ENCODE data around the gene FAM135A. TPM values are rescaled to one million over a fixed set of nuclear protein-coding genes. Genes with fewer than 3 reads are reported as not detected.

FAM135A gene
- total and polyA plus RNA-seq, 2 of the 13 experiments (the other 11 are each of a cell fraction or from before 2014, with no cell fraction given): 26.9 to 31.5 TPM

- peak; percentile 91 for TF ChIP-seq ZNF318 (CRISPR knock-in tag; IDR thresholded peaks at IDR 0.05)
- peak; percentile 92 for TF ChIP-seq DMAP1 (CRISPR knock-in tag; IDR thresholded peaks at IDR 0.05)
- no peak for TF ChIP-seq TEAD3 (CRISPR knock-in tag; optimal IDR thresholded peaks at IDR 0.05; ENCODE audit: borderline replicate concordance)
- TF ChIP-seq IRF9 (CRISPR knock-in tag; IDR thresholded peaks at IDR 0.05; ENCODE audit: borderline replicate concordance): peak; percentile 89; the same call in 1 of the 2 replicates
- no peak for TF ChIP-seq ZFP82 (CRISPR knock-in tag; IDR thresholded peaks at IDR 0.05; ENCODE audit: borderline replicate concordance)
- peak; percentile 46; the same call in 1 of the 2 replicates for TF ChIP-seq ZNF839 (CRISPR knock-in tag; IDR thresholded peaks at IDR 0.05; ENCODE audit: borderline replicate concordance)
- TF ChIP-seq ZNF17 (CRISPR knock-in tag; IDR thresholded peaks at IDR 0.05): no peak; the same call in 1 of the 2 replicates
- peak; percentile 77; the same call in 1 of the 2 replicates for TF ChIP-seq ZNF224 (CRISPR knock-in tag; IDR thresholded peaks at IDR 0.05)
- no peak for TF ChIP-seq NFATC3 (CRISPR knock-in tag; IDR thresholded peaks at IDR 0.05)
- TF ChIP-seq TAF15 (IDR thresholded peaks at IDR 0.05; ENCODE audit: low read depth, low read length, poor library complexity, severe bottlenecking): peak; percentile 29
- TF ChIP-seq MAFF (IDR thresholded peaks at IDR 0.05; ENCODE audit: low read depth, low read length): no peak
- no peak for TF ChIP-seq ZBTB1 (CRISPR knock-in tag; IDR thresholded peaks at IDR 0.05; ENCODE audit: borderline replicate concordance)
- TF ChIP-seq ZNF263 (CRISPR knock-in tag; IDR thresholded peaks at IDR 0.05): peak; percentile 63; the same call in 1 of the 2 replicates
- TF ChIP-seq ZNF75D (CRISPR knock-in tag; IDR thresholded peaks at IDR 0.05; ENCODE audit: borderline replicate concordance): no peak
- TF ChIP-seq SRF (IDR thresholded peaks at IDR 0.05; ENCODE audit: low read depth, low read length): no peak
- peak; percentile 82 for TF ChIP-seq SMAD3 (CRISPR knock-in tag; IDR thresholded peaks at IDR 0.05)
- 0 out of 2 replicates have a peak, but pooled peaks have one; percentile 32 for TF ChIP-seq HOMEZ (CRISPR knock-in tag; IDR thresholded peaks at IDR 0.05; ENCODE audit: low read depth)
- TF ChIP-seq RBM39 (IDR thresholded peaks at IDR 0.05; ENCODE audit: low read depth, low read length, poor library complexity, severe bottlenecking): peak; percentile 46
- TF ChIP-seq ZFP41 (CRISPR knock-in tag; IDR thresholded peaks at IDR 0.05; ENCODE audit: borderline replicate concordance): peak; percentile 90
Measured at GRCh38 chr6:70566751-70567382, 153.6 kb downstream of the FAM135A start, which contains the start of gene SDHAF4 (continued).
